H9 (cell line): ENCODE results near the gene SCD. TPM values are rescaled to one million over a fixed set of nuclear protein-coding genes. Genes with fewer than 3 reads are reported as not detected.

Experiments used
- DNase-seq: peaks from one replicate; pipeline ENCODE4 v3.0.0-alpha.2; 2017
- H2AFZ ChIP-seq: one replicate; pipeline ENCODE4 v1.6.1; 2013; ENCODE audit warnings: mild to moderate bottlenecking, low read length, control low read depth, moderate library complexity
- H2AK5ac ChIP-seq: 2 replicates; pipeline ENCODE4 v1.6.1; 2013; ENCODE audit warnings: low read length, control low read depth, mixed read lengths; ENCODE audit not compliant: insufficient read length
- H2BK120ac ChIP-seq: one replicate; pipeline ENCODE4 v1.6.1; 2013; ENCODE audit warnings: low read depth, mild to moderate bottlenecking, low read length, control low read depth, inconsistent platforms; ENCODE audit not compliant: poor library complexity, severe bottlenecking
- H2BK12ac ChIP-seq: 2 replicates; pipeline ENCODE4 v1.6.1; 2013; ENCODE audit warnings: low read length, control low read depth, mixed read lengths, low read depth; ENCODE audit not compliant: insufficient read length
- H2BK15ac ChIP-seq: 2 replicates; pipeline ENCODE4 v1.6.1; 2013; ENCODE audit warnings: low read depth, low read length, control low read depth
- H2BK20ac ChIP-seq: one replicate; pipeline ENCODE4 v1.6.1; 2013; ENCODE audit warnings: low read depth, mild to moderate bottlenecking, low read length, control low read depth, inconsistent platforms; ENCODE audit not compliant: poor library complexity, severe bottlenecking
- H2BK5ac ChIP-seq: 2 replicates; pipeline ENCODE4 v1.6.1; 2013; ENCODE audit warnings: low read length, control low read depth, mixed read lengths; ENCODE audit not compliant: insufficient read length
- H3K14ac ChIP-seq: 2 replicates; pipeline ENCODE4 v1.6.1; 2013; ENCODE audit warnings: low read length, control low read depth; ENCODE audit not compliant: insufficient read depth
- H3K18ac ChIP-seq: 2 replicates; pipeline ENCODE4 v1.6.1; 2013; ENCODE audit warnings: low read depth, mild to moderate bottlenecking, mixed read lengths, low read length, control low read depth; ENCODE audit not compliant: insufficient read length
- H3K23ac ChIP-seq: 2 replicates; pipeline ENCODE4 v1.6.1; 2013; ENCODE audit warnings: low read length, control low read depth, mixed read lengths, low read depth; ENCODE audit not compliant: insufficient read length
- H3K23me2 ChIP-seq: 2 replicates; pipeline ENCODE4 v1.6.1; 2013; ENCODE audit warnings: low read depth, mild to moderate bottlenecking, mixed read lengths, low read length, control low read depth; ENCODE audit not compliant: insufficient read length, poor library complexity, severe bottlenecking
- H3K27ac ChIP-seq: 2 replicates; pipeline ENCODE4 v1.5.1; 2013; ENCODE audit warnings: low read length, control low read depth, mixed read lengths, low read depth; ENCODE audit not compliant: insufficient read length
- H3K27me3 ChIP-seq: 2 replicates; pipeline ENCODE4 v1.6.1; 2013; ENCODE audit warnings: low read length, control low read depth, inconsistent platforms; ENCODE audit not compliant: insufficient read depth
- H3K4ac ChIP-seq: 2 replicates; pipeline ENCODE4 v1.6.1; 2013; ENCODE audit warnings: low read depth, mild to moderate bottlenecking, control low read depth, inconsistent platforms, low read length, moderate library complexity
- H3K4me1 ChIP-seq: 2 replicates; pipeline ENCODE4 v1.6.1; 2013; ENCODE audit warnings: low read length, control low read depth, inconsistent platforms; ENCODE audit not compliant: insufficient read depth
- H3K4me2 ChIP-seq: 2 replicates; pipeline ENCODE4 v1.6.1; 2013; ENCODE audit warnings: low read length, control low read depth, mixed read lengths; ENCODE audit not compliant: insufficient read length, insufficient read depth
- H3K56ac ChIP-seq: 2 replicates; pipeline ENCODE4 v1.6.1; 2013; ENCODE audit warnings: low read depth, mild to moderate bottlenecking, mixed read lengths, low read length, control low read depth; ENCODE audit not compliant: insufficient read length
- H3K79me1 ChIP-seq: 2 replicates; pipeline ENCODE4 v1.6.1; 2013; ENCODE audit warnings: low read depth, mild to moderate bottlenecking, moderate library complexity, low read length, control low read depth, inconsistent platforms; ENCODE audit not compliant: insufficient read depth, poor library complexity, severe bottlenecking
- H3K79me2 ChIP-seq: 2 replicates; pipeline ENCODE4 v1.6.1; 2013; ENCODE audit warnings: low read length, control low read depth, inconsistent platforms; ENCODE audit not compliant: insufficient read depth
- H3K9ac ChIP-seq: 2 replicates; pipeline ENCODE4 v1.6.1; 2013; ENCODE audit warnings: low read length, control low read depth, mixed read lengths; ENCODE audit not compliant: insufficient read length; ENCODE audit errors: extremely low read depth
- H3K9me3 ChIP-seq: one replicate; pipeline ENCODE4 v1.6.1; 2013; ENCODE audit warnings: low read depth, low read length, inconsistent platforms; ENCODE audit not compliant: control insufficient read depth
- H3T11ph ChIP-seq: one replicate; pipeline ENCODE4 v1.6.1; 2013; ENCODE audit warnings: mild to moderate bottlenecking, low read length, control low read depth, inconsistent platforms
- H4K20me1 ChIP-seq: one replicate; pipeline ENCODE4 v1.6.1; 2013; ENCODE audit not compliant: control insufficient read depth, insufficient read length, insufficient read depth
- H4K5ac ChIP-seq: 2 replicates; pipeline ENCODE4 v1.6.1; 2013; ENCODE audit warnings: low read depth, mild to moderate bottlenecking, mixed read lengths, low read length, control low read depth; ENCODE audit not compliant: insufficient read length
- H4K8ac ChIP-seq: replicated peaks from 2 replicates; pipeline ENCODE4 v1.6.1; 2013; ENCODE audit warnings: low read length, control low read depth, mixed read lengths, low read depth; ENCODE audit not compliant: insufficient read length
- H4K91ac ChIP-seq: 2 replicates; pipeline ENCODE4 v1.6.1; 2013; ENCODE audit warnings: low read depth, mild to moderate bottlenecking, moderate library complexity, mixed read lengths, low read length, control low read depth; ENCODE audit not compliant: insufficient read length
- H3K27ac Mint-ChIP-seq, 3 experiments: 2 replicates in 2 of 3; 3 replicates in 1 of 3; pipeline ENCODE4 v1.8.0; 2020 to 2021; ENCODE audit warnings: mixed read lengths in 3 of 3, mild to moderate bottlenecking in 1 of 3, moderate library complexity in 1 of 3
- H3K27me3 Mint-ChIP-seq: 2 replicates; pipeline ENCODE4 v1.8.0; 2021; ENCODE audit warnings: low read depth, mild to moderate bottlenecking, moderate library complexity, mixed read lengths
- H3K36me3 Mint-ChIP-seq, 3 experiments: 2 replicates in 2 of 3; 3 replicates in 1 of 3; pipeline ENCODE4 v1.8.0; 2020 to 2021; ENCODE audit warnings: low read depth in 3 of 3, mixed read lengths in 3 of 3; ENCODE audit not compliant: insufficient read depth in 1 of 3
- H3K4me1 Mint-ChIP-seq, 2 experiments: 2 replicates each; pipeline ENCODE4 v1.8.0; 2020; ENCODE audit warnings: mixed read lengths in 2 of 2
- H3K4me3 Mint-ChIP-seq, 2 experiments: 2 replicates in 1 of 2; 3 replicates in 1 of 2; pipeline ENCODE4 v1.8.0; 2020 to 2021; ENCODE audit warnings: mild to moderate bottlenecking in 2 of 2, mixed read lengths in 2 of 2, moderate library complexity in 1 of 2
- H3K9me3 Mint-ChIP-seq, 2 experiments: 2 replicates in 1 of 2; 3 replicates in 1 of 2; pipeline ENCODE4 v1.8.0; 2020; ENCODE audit warnings: mild to moderate bottlenecking in 2 of 2, mixed read lengths in 2 of 2, moderate library complexity in 1 of 2
- CTCF ChIP-seq: fragments of 200-600 bp; sonication (generic); conservative IDR thresholded peaks from 3 replicates; pipeline ENCODE4 v1.8.0; 2021; ENCODE audit warnings: antibody characterized with exemption, mild to moderate bottlenecking
- WGBS: extraction: QIAGEN DNeasy Blood & Tissue Kit; methylation state at CpG from one replicate; pipeline ENCODE4 v1.1.7; 2013; ENCODE audit warnings: missing lambda C conversion rate, low lambda C conversion rate, mixed read lengths; ENCODE audit not compliant: insufficient read length; ENCODE audit errors: extremely low coverage; 5-methylcytosine and 5-hydroxymethylcytosine counted together
- total RNA-seq: library from RNA; stranded (reverse); gene quantifications from 2 replicates; pipeline ENCODE4 v1.2.1, GENCODE V29; 2021

The SCD gene
- total RNA-seq, 1 experiment from 2014 or later = 354 TPM

- H3K36me3 Mint-ChIP-seq = peaks cover 4 to 16% (median 8%) of the 10 kb centered on the region in 3 experiments; a peak in 6 of 7 replicates
Observed at GRCh38 chr10:100401631-100402328, 54.7 kb downstream of the SCD start.

More at GRCh38 chr10:100401631-100402328, 54.7 kb downstream of the SCD start:
- no peaks in the 10 kb centered on the region for H3K27me3 ChIP-seq
- no peak for DNase-seq
- H2BK15ac ChIP-seq = no peak overlapping the region
- H3K23me2 ChIP-seq = no peaks in the 10 kb centered on the region
- H3K14ac ChIP-seq = no peak overlapping the region
- no peak overlapping the region for H2BK120ac ChIP-seq
- no peak overlapping the region for H2BK5ac ChIP-seq
- no peak overlapping the region for H3T11ph ChIP-seq
- no peaks in the 10 kb centered on the region for H3K79me1 ChIP-seq
- no peak overlapping the region for H3K9ac ChIP-seq
- H4K91ac ChIP-seq = no peak overlapping the region
- TF ChIP-seq CTCF = no peak
- H3K18ac ChIP-seq = no peak overlapping the region
- no peaks in the 10 kb centered on the region for H4K20me1 ChIP-seq
- Mint-ChIP-seq H3K4me1 (no peaks in the 10 kb centered on the region), H3K27ac (no peak overlapping the region), H3K27me3 (no peaks in the 10 kb centered on the region; the same call in none of the 2 replicates), H3K4me3 (no peak overlapping the region), H3K9me3 (peaks cover 16 to 17% of the 10 kb centered on the region in 2 experiments)
- no peak overlapping the region for H2AK5ac ChIP-seq
- no peak overlapping the region for H2BK20ac ChIP-seq
- H4K8ac ChIP-seq = no peak overlapping the region
- H3K23ac ChIP-seq = no peak overlapping the region
- no peak overlapping the region for H4K5ac ChIP-seq
- no peak overlapping the region for H2AFZ ChIP-seq
- H3K4me1 ChIP-seq = no peaks in the 10 kb centered on the region
- no peak overlapping the region for H3K56ac ChIP-seq
- H3K4ac ChIP-seq = no peak overlapping the region
- H3K9me3 ChIP-seq = no peaks in the 10 kb centered on the region
- no peak overlapping the region for H3K4me2 ChIP-seq
- WGBS = no CpG with 5 or more reads among the region's 4 CpGs
- no peak overlapping the region for H2BK12ac ChIP-seq
- H3K79me2 ChIP-seq = no peaks in the 10 kb centered on the region
- no peak overlapping the region for H3K27ac ChIP-seq
